UCSD-AML1 (cell line): ENCODE measurements around the gene DOCK4.

Source experiments
- DNase-seq: peaks from one replicate; lab custom pipeline; 2025; ENCODE audit not compliant: unreplicated experiment; lab: John Stamatoyannopoulos, UW

The DOCK4 gene

GRCh38 chr7:112080441-112080840 lies 125.8 kb downstream of the DOCK4 start:
- no peak for DNase-seq

- no peak for DNase-seq
These were observed 126.5 kb downstream of the DOCK4 start for GRCh38 chr7:112079673-112080072.

GRCh38 chr7:112079122-112079521 lies 127.1 kb downstream of the DOCK4 start:
- no peak for DNase-seq

GRCh38 chr7:112076324-112076723 lies 129.9 kb downstream of the DOCK4 start:
- DNase-seq, result no peak

GRCh38 chr7:112074464-112074863 lies 131.7 kb downstream of the DOCK4 start:
- DNase-seq, result no peak

GRCh38 chr7:112073530-112073929 lies 132.7 kb downstream of the DOCK4 start:
- no peak for DNase-seq

GRCh38 chr7:112072541-112073245 lies 133.5 kb downstream of the DOCK4 start:
- no peak for DNase-seq

GRCh38 chr7:112071856-112072255 lies 134.3 kb downstream of the DOCK4 start:
- DNase-seq, result no peak

- no peak for DNase-seq
These were observed 135.4 kb downstream of the DOCK4 start for GRCh38 chr7:112070674-112071256.

GRCh38 chr7:112069879-112070321 lies 136.3 kb downstream of the DOCK4 start:
- no peak for DNase-seq

- no peak for DNase-seq
These were observed 137.2 kb downstream of the DOCK4 start for GRCh38 chr7:112068967-112069366.

GRCh38 chr7:112067632-112068540 lies 138.3 kb downstream of the DOCK4 start:
- DNase-seq, result no peak

- no peak for DNase-seq
These were observed 139.0 kb downstream of the DOCK4 start for GRCh38 chr7:112067200-112067599.

- DNase-seq, result no peak
These were observed 140.4 kb downstream of the DOCK4 start for GRCh38 chr7:112065758-112066157.

- no peak for DNase-seq
These were observed 141.4 kb downstream of the DOCK4 start for GRCh38 chr7:112064627-112065385.

GRCh38 chr7:112063974-112064373 lies 142.2 kb downstream of the DOCK4 start:
- DNase-seq, result no peak

GRCh38 chr7:112061051-112061450 lies 145.1 kb downstream of the DOCK4 start:
- no peak for DNase-seq

GRCh38 chr7:112060625-112061024 lies 145.6 kb downstream of the DOCK4 start:
- no peak for DNase-seq

- DNase-seq, result no peak
These were observed 146.5 kb downstream of the DOCK4 start for GRCh38 chr7:112059675-112060074.

- DNase-seq, result no peak
These were observed 147.5 kb downstream of the DOCK4 start for GRCh38 chr7:112058686-112059085.

GRCh38 chr7:112056409-112056808 lies 149.8 kb downstream of the DOCK4 start:
- no peak for DNase-seq
